K562 (cell line): ENCODE measurements around the gene SYNGR4. TPM values are rescaled to one million over a fixed set of nuclear protein-coding genes. Genes with fewer than 3 reads are reported as not detected.

ENCODE experiments used
- ATF7 ChIP-seq: fragments of 450-650 bp; IDR thresholded peaks from 2 replicates; pipeline ENCODE4 v1.7.1; 2014; ENCODE audit warnings: mild to moderate bottlenecking, moderate library complexity
- CBFB ChIP-seq: sonication (generic); formaldehyde crosslinking; IDR thresholded peaks from 2 replicates; pipeline ENCODE4 v1.4.0; 2020; ENCODE audit warnings: mild to moderate bottlenecking, missing genetic modification reagents
- CEBPB ChIP-seq: fragments of 450-650 bp; IDR thresholded peaks from 2 replicates; pipeline ENCODE4 v1.6.1; 2016; ENCODE audit warnings: missing genetic modification characterization, missing compliant biosample characterization
- CSDE1 ChIP-seq, 2 experiments: fragments of 450-650 bp; IDR thresholded peaks; 2 replicates each; pipeline ENCODE4 v1.6.1; 2016; ENCODE audit warnings: mild to moderate bottlenecking in 1 of 2
- ETV1 ChIP-seq: fragments of 450-650 bp; conservative IDR thresholded peaks from 2 replicates; pipeline ENCODE4 v1.6.1; 2016; ENCODE audit warnings: missing genetic modification characterization, control low read depth, low read depth, missing compliant biosample characterization
- FOXP1 ChIP-seq: sonication (generic); formaldehyde crosslinking; IDR thresholded peaks from 2 replicates; pipeline ENCODE4 v1.8.0; 2022; ENCODE audit warnings: mild to moderate bottlenecking, missing genetic modification reagents
- HNRNPL ChIP-seq: fragments of 200-400 bp; formaldehyde crosslinking; IDR thresholded peaks from 2 replicates; pipeline ENCODE4 v1.6.1; 2017; ENCODE audit warnings: low read depth, mild to moderate bottlenecking, low read length
- MEIS2 ChIP-seq: fragments of 450-650 bp; IDR thresholded peaks from 2 replicates; pipeline ENCODE4 v1.6.1; 2014; ENCODE audit warnings: mild to moderate bottlenecking; ENCODE audit not compliant: partially characterized antibody
- MXI1 ChIP-seq: IDR thresholded peaks from 2 replicates; pipeline ENCODE4 v1.6.1; 2011; ENCODE audit warnings: low read depth, mild to moderate bottlenecking, improper control_type of control experiment, low read length
- NFIC ChIP-seq: fragments of 450-650 bp; IDR thresholded peaks from 2 replicates; pipeline ENCODE4 v1.6.1; 2017; ENCODE audit warnings: mild to moderate bottlenecking, inconsistent platforms
- NFXL1 ChIP-seq: fragments of 450-650 bp; formaldehyde crosslinking; IDR thresholded peaks from 2 replicates; pipeline ENCODE4 v1.4.0; 2021; ENCODE audit warnings: mild to moderate bottlenecking
- NONO ChIP-seq, 2 experiments: fragments of 200-400 bp in 1 of 2; fragments of 450-650 bp in 1 of 2; formaldehyde crosslinking in 1 of 2; IDR thresholded peaks; 2 replicates each; pipeline ENCODE4 v1.6.1; 2017; ENCODE audit warnings: low read depth in 2 of 2, mild to moderate bottlenecking in 2 of 2, moderate library complexity in 2 of 2, low read length in 1 of 2
- NR1H2 ChIP-seq: sonication (generic); formaldehyde crosslinking; IDR thresholded peaks from 2 replicates; pipeline ENCODE4 v1.4.0; 2020; ENCODE audit warnings: mild to moderate bottlenecking, missing genetic modification reagents
- POLR3A ChIP-seq: IDR thresholded peaks from 2 replicates; pipeline ENCODE4 v1.6.1; 2011; ENCODE audit warnings: borderline replicate concordance, mild to moderate bottlenecking, moderate library complexity; ENCODE audit not compliant: insufficient read length, insufficient read depth; ENCODE audit errors: extremely low read depth
- RBFOX2 ChIP-seq: fragments of 200-400 bp; formaldehyde crosslinking; IDR thresholded peaks from 2 replicates; pipeline ENCODE4 v1.6.1; 2017; ENCODE audit warnings: low read depth, mild to moderate bottlenecking, low read length, moderate library complexity
- RFX5 ChIP-seq: IDR thresholded peaks from 2 replicates; pipeline ENCODE4 v1.6.1; 2011; ENCODE audit warnings: low read depth, mild to moderate bottlenecking, improper control_type of control experiment, low read length
- SMAD4 ChIP-seq: fragments of 250-450 bp; sonication (Bioruptor Pico); conservative IDR thresholded peaks from 2 replicates; pipeline ENCODE4 v1.8.0; 2021; ENCODE audit warnings: inconsistent platforms, mild to moderate bottlenecking, moderate library complexity
- TSC22D4 ChIP-seq: fragments of 450-650 bp; IDR thresholded peaks from 2 replicates; pipeline ENCODE4 v1.6.1; 2016; ENCODE audit warnings: missing genetic modification characterization, missing biosample characterization, control low read depth
- ZEB2 ChIP-seq: fragments of 450-650 bp; IDR thresholded peaks from 2 replicates; pipeline ENCODE4 v1.6.1; 2016
- ZNF586 ChIP-seq: fragments of 450-650 bp; formaldehyde crosslinking; conservative IDR thresholded peaks from 2 replicates; pipeline ENCODE4 v1.4.0; 2020; ENCODE audit warnings: mild to moderate bottlenecking, moderate library complexity
- polyA plus RNA-seq, 8 experiments: library from polyadenylated mRNA; depleted of rRNA in 4 of 8; stranded (reverse) in 5 of 8; unstranded in 3 of 8; fragments of >200 nt; fragmentation: Nextera tagmentation in 2 of 8; fragmentation: Illumina TruSeq in 1 of 8; extraction: Ambion mirVana in 2 of 8; extraction: Trizol in 1 of 8; gene quantifications; 2 replicates each; pipeline versions ENCODE4 v1.2.1 to v1.2.3, GENCODE V29; 2011 to 2014; ENCODE audit warnings: inconsistent platforms in 1 of 8, missing spikeins in 1 of 8
- total RNA-seq, 7 experiments: library from RNA; depleted of rRNA in 6 of 7; stranded (reverse); fragments of >200 nt in 6 of 7; fragmentation: Illumina TruSeq in 2 of 7; extraction: Trizol in 2 of 7; gene quantifications; 2 replicates each; pipeline versions ENCODE4 v1.2.1 to v1.2.3, GENCODE V29; 2011 to 2021; ENCODE audit warnings: low replicate concordance in 1 of 7
- TF ChIP-seq, protein P1 (sequence below): sonication (generic); formaldehyde crosslinking; IDR thresholded peaks from 2 replicates; pipeline ENCODE4 v1.8.1; 2023; ENCODE audit warnings: mild to moderate bottlenecking, missing genetic modification reagents
- TF ChIP-seq, protein P2 (sequence below): fragments of 250-450 bp; sonication (Bioruptor Pico); IDR thresholded peaks from 2 replicates; pipeline ENCODE4 v1.8.0; 2022; ENCODE audit warnings: inconsistent platforms, mild to moderate bottlenecking, moderate library complexity, borderline replicate concordance
- TF ChIP-seq, protein P3 (sequence below): fragments of 450-650 bp; IDR thresholded peaks from 2 replicates; pipeline ENCODE4 v1.6.1; 2017; ENCODE audit warnings: mild to moderate bottlenecking, moderate library complexity
- TF ChIP-seq, protein P4 (sequence below): fragments of 250-450 bp; sonication (Bioruptor Pico); IDR thresholded peaks from 2 replicates; pipeline ENCODE4 v1.4.0; 2020; ENCODE audit warnings: mild to moderate bottlenecking, moderate library complexity

SYNGR4 gene
- total and polyA plus RNA-seq, 9 of the 15 experiments (the other 6 are each of a cell fraction or from before 2014, with no cell fraction given): 0.07 to 0.14 TPM; not detected in 7

DNA sequence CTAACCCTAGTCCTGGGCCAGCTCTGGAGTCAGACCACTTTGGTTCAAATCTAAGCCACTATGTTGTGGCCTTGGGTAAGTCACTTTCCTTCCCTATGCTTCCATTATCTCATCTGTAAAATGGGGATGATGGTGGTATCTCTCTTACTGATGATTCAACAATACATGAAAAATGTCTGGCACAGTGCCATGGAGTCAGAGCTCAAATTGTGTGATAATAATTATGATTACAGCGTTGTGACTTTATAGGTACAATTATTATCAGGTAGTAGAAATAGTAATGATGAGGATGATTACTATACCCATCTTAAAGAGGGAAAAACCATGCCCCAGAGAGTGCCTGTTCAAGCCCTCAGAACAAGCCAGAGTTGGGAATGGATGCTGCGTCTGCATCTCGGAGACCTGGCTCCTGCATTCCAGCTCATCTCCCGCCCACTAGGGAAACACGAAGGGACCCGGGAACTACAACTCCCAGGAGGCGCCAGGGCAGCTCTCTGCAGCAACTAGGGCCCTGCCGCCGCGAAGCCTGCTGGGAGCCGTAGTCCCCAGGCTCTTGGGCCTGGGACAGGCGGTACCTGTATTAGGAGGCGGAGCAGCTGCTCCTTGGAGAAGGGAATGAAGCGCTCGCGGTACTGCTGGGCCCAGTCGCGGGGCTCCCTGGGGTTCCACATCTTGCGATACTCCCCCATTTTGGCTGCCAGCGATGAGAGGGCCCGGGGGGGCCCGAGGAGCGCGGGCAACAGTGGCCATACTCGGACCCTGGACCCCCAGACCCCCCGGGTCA lies 1.3 kb upstream of the SYNGR4 start (continued):
- TF ChIP-seq ETV1 (no peak), MXI1 (no peak), NFXL1 (no peak), MEIS2 (no peak), NONO (IDR thresholded peaks at IDR 0.05; ENCODE audit: low read depth in 2 of 2, low read length in 1 of 2) (no peak), CBFB (CRISPR knock-in tag) (peak; percentile 57; the same call in 1 of the 2 replicates), NFIC (peak; percentile 94), RFX5 (no peak), ZEB2 (no peak), CEBPB (tag) (no peak), ZNF586 (CRISPR knock-in tag) (no peak), RBFOX2 (peak; percentile 77), POLR3A (no peak), CSDE1 (IDR thresholded peaks at IDR 0.05) (no peak), HNRNPL (no peak), TSC22D4 (no peak), SMAD4 (CRISPR knock-in tag) (0 out of 2 replicates have a peak, but pooled peaks have one; percentile 52), ATF7 (0 out of 2 replicates have a peak, but pooled peaks have one; percentile 25), NR1H2 (no peak), FOXP1 (peak; percentile 78; the same call in 1 of the 2 replicates)
- TF ChIP-seq, protein P1, sequence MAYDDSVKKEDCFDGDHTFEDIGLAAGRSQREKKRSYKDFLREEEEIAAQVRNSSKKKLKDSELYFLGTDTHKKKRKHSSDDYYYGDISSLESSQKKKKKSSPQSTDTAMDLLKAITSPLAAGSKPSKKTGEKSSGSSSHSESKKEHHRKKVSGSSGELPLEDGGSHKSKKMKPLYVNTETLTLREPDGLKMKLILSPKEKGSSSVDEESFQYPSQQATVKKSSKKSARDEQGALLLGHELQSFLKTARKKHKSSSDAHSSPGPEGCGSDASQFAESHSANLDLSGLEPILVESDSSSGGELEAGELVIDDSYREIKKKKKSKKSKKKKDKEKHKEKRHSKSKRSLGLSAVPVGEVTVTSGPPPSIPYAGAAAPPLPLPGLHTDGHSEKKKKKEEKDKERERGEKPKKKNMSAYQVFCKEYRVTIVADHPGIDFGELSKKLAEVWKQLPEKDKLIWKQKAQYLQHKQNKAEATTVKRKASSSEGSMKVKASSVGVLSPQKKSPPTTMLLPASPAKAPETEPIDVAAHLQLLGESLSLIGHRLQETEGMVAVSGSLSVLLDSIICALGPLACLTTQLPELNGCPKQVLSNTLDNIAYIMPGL: no peak; the same call in 1 of the 2 replicates
- TF ChIP-seq, protein P2, sequence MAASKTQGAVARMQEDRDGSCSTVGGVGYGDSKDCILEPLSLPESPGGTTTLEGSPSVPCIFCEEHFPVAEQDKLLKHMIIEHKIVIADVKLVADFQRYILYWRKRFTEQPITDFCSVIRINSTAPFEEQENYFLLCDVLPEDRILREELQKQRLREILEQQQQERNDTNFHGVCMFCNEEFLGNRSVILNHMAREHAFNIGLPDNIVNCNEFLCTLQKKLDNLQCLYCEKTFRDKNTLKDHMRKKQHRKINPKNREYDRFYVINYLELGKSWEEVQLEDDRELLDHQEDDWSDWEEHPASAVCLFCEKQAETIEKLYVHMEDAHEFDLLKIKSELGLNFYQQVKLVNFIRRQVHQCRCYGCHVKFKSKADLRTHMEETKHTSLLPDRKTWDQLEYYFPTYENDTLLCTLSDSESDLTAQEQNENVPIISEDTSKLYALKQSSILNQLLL (CRISPR knock-in tag): no peak
- TF ChIP-seq, protein P3, sequence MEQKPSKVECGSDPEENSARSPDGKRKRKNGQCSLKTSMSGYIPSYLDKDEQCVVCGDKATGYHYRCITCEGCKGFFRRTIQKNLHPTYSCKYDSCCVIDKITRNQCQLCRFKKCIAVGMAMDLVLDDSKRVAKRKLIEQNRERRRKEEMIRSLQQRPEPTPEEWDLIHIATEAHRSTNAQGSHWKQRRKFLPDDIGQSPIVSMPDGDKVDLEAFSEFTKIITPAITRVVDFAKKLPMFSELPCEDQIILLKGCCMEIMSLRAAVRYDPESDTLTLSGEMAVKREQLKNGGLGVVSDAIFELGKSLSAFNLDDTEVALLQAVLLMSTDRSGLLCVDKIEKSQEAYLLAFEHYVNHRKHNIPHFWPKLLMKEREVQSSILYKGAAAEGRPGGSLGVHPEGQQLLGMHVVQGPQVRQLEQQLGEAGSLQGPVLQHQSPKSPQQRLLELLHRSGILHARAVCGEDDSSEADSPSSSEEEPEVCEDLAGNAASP: no peak
- TF ChIP-seq, protein P4, sequence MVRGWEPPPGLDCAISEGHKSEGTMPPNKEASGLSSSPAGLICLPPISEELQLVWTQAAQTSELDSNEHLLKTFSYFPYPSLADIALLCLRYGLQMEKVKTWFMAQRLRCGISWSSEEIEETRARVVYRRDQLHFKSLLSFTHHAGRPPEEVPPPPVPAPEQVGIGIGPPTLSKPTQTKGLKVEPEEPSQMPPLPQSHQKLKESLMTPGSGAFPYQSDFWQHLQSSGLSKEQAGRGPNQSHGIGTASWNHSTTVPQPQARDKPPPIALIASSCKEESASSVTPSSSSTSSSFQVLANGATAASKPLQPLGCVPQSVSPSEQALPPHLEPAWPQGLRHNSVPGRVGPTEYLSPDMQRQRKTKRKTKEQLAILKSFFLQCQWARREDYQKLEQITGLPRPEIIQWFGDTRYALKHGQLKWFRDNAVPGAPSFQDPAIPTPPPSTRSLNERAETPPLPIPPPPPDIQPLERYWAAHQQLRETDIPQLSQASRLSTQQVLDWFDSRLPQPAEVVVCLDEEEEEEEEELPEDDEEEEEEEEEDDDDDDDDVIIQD (CRISPR knock-in tag): no peak
